ENCODE data around the gene PAK3. TPM values are rescaled to one million over a fixed set of nuclear protein-coding genes. Genes with fewer than 3 reads are reported as not detected.

Gene PAK3
- total and polyA plus RNA-seq, 12 donors, result 0.68 to 10.3 (median 3.5) TPM

- Histone ChIP-seq H3K36me3 (replicated peaks in 1 of 2) (no peaks in the 10 kb centered on the region), H3K4me1 (replicated peaks in 1 of 2) (no peaks in the 10 kb centered on the region), H3K9me3 (replicated peaks in 1 of 3) (no peaks in the 10 kb centered on the region), H3K4me3 (no peak overlapping the region), H3K27me3 (no peaks in the 10 kb centered on the region), H3K27ac (no peak overlapping the region)
- TF ChIP-seq POLR2A (IDR thresholded peaks at IDR 0.05), result no peak
- TF ChIP-seq, protein P1, sequence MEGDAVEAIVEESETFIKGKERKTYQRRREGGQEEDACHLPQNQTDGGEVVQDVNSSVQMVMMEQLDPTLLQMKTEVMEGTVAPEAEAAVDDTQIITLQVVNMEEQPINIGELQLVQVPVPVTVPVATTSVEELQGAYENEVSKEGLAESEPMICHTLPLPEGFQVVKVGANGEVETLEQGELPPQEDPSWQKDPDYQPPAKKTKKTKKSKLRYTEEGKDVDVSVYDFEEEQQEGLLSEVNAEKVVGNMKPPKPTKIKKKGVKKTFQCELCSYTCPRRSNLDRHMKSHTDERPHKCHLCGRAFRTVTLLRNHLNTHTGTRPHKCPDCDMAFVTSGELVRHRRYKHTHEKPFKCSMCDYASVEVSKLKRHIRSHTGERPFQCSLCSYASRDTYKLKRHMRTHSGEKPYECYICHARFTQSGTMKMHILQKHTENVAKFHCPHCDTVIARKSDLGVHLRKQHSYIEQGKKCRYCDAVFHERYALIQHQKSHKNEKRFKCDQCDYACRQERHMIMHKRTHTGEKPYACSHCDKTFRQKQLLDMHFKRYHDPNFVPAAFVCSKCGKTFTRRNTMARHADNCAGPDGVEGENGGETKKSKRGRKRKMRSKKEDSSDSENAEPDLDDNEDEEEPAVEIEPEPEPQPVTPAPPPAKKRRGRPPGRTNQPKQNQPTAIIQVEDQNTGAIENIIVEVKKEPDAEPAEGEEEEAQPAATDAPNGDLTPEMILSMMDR (IDR thresholded peaks at IDR 0.05), result no peak
- intact Hi-C loops (cut with DNase I), result no loop called here
- no peak for DNase-seq
These were observed 31.0 kb downstream of the PAK3 start for GRCh38 chrX:111127038-111127437.

- WGBS, 4 donors, result 60 to 88% (median 76%) methylated on average over 1 of the region's 1 CpG
- Histone ChIP-seq H3K4me1 (replicated peaks in 1 of 2) (no peaks in the 10 kb centered on the region), H3K4me3 (no peak overlapping the region), H3K27me3 (peaks cover 13% of the 10 kb centered on the region), H3K9me3 (replicated peaks in 1 of 3) (no peaks in the 10 kb centered on the region), H3K36me3 (replicated peaks in 1 of 2) (no peaks in the 10 kb centered on the region), H3K27ac (no peak overlapping the region)
- intact Hi-C loops (cut with DNase I), result no loop called here
- TF ChIP-seq POLR2A (IDR thresholded peaks at IDR 0.05), result no peak
- TF ChIP-seq, protein P1 (IDR thresholded peaks at IDR 0.05), result no peak
- DNase-seq, result no peak
These were observed 33.9 kb downstream of the PAK3 start for GRCh38 chrX:111129921-111130320.

DNA sequence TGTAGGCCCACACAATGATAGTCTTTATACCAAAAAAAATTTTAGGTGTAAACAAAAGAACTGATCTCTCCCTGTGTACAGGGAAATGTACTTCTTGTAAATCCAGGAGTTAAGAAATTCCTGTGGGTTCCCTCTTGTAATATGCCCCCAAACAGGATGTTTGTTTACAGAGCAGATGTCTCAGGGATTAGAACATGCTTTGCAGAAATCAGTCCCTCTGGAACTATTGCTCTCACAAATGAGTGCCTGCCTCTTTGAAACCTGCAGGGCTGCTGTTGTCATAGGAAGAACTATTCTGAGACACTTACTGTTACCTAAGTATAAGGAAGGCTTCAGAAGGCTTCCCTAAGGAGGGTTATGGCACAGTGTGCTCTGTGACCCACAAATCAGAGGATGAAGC lies 35.6 kb downstream of the PAK3 start:
- H3K27ac ChIP-seq, result no peak overlapping the region
- no peak for DNase-seq
- H3K4me1 ChIP-seq (replicated peaks in 1 of 2), result no peaks in the 10 kb centered on the region
- H3K9me3 ChIP-seq (replicated peaks in 1 of 3), result no peaks in the 10 kb centered on the region
- no peaks in the 10 kb centered on the region for H3K36me3 ChIP-seq (replicated peaks in 1 of 2)
- H3K27me3 ChIP-seq, result peaks cover 13% of the 10 kb centered on the region
- intact Hi-C loops (cut with DNase I), result no loop called here
- no peak overlapping the region for H3K4me3 ChIP-seq
- no peak for TF ChIP-seq POLR2A (IDR thresholded peaks at IDR 0.05)
- TF ChIP-seq, protein P1 (IDR thresholded peaks at IDR 0.05), result no peak

DNA sequence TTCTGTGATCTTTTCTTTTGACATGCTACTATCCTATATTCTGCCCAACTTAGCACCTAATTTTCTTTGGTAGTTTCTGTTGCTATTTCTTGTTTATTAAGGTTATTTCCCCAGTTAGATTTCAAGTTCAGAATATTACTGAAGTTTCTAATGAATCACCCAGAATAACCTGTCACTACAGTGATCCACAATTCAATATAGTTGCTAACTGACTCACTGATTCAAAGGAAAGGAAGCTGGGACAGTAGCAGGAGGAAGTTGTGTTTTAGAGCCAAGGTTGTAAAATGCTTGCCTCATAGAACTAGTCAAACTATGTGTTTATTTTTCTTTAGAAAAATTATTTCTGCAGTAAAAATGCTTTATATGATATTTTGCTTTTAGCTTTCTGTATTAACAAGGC lies 37.4 kb downstream of the PAK3 start:
- intact Hi-C loops (cut with DNase I), result no loop called here
- TF ChIP-seq, protein P1 (IDR thresholded peaks at IDR 0.05), result no peak
- no peak for TF ChIP-seq POLR2A (IDR thresholded peaks at IDR 0.05)
- Histone ChIP-seq H3K4me1 (replicated peaks in 1 of 2) (no peaks in the 10 kb centered on the region), H3K9me3 (replicated peaks in 1 of 3) (no peaks in the 10 kb centered on the region), H3K36me3 (replicated peaks in 1 of 2) (no peaks in the 10 kb centered on the region), H3K4me3 (no peak overlapping the region), H3K27me3 (peaks cover 13% of the 10 kb centered on the region), H3K27ac (no peak overlapping the region)
- no peak for DNase-seq

All from adrenal gland (tissue), 12 donors.